ENCODE results near the gene DNAJB12. TPM values are rescaled to one million over a fixed set of nuclear protein-coding genes. Genes with fewer than 3 reads are reported as not detected.

Gene DNAJB12
- total RNA-seq, 1 experiment from 2014 or later = 68.1 TPM

- no peaks in the 10 kb centered on the region for H3K27me3 Mint-ChIP-seq (ENCODE audit: insufficient read depth, unreplicated experiment)
- DNase-seq (ENCODE audit: unreplicated experiment) = no peak
- peak overlapping the region; percentile 65 for H3K4me3 Mint-ChIP-seq (ENCODE audit: unreplicated experiment)
- intact Hi-C loops (cut with micrococcal nuclease) = loop anchor here (2.0 kb wide), 2 partner anchors 25 to 77 kb away; no protein-coding TSS in a partner anchor
- ChIA-PET CTCF (interaction anchor here (0.5 to 7.6 kb wide), 16 partner anchors 8 to 183 kb away, joined by 3 to 46 read pairs (median 3); partner anchors contain the start of gene DDIT4), POLR2A (interaction anchor here (0.6 to 14.5 kb wide), 23 partner anchors 8 to 591 kb away, joined by 3 to 383 read pairs (median 7); partner anchors contain the start of genes ANAPC16, ASCC1 and DDIT4)
- TSS peak; percentile 81 for BruUV-seq (replicated peaks)
- no peak for TF ChIP-seq CTCF (IDR thresholded peaks at IDR 0.05; ENCODE audit: unreplicated experiment)
- H3K4me1 Mint-ChIP-seq (ENCODE audit: insufficient read depth, unreplicated experiment) = peaks cover 31% of the 10 kb centered on the region
- peak overlapping the region; percentile 95 for H3K27ac Mint-ChIP-seq (ENCODE audit: low read depth, unreplicated experiment)
- H3K36me3 Mint-ChIP-seq (ENCODE audit: insufficient read depth, unreplicated experiment) = peaks cover 13% of the 10 kb centered on the region
- no peaks in the 10 kb centered on the region for H3K9me3 Mint-ChIP-seq (ENCODE audit: unreplicated experiment)
Measured at GRCh38 chr10:72321248-72322029, 33.3 kb downstream of the DNAJB12 start.

- Mint-ChIP-seq H3K27ac (ENCODE audit: low read depth, unreplicated experiment) (peak overlapping the region; percentile 95), H3K4me1 (ENCODE audit: insufficient read depth, unreplicated experiment) (peaks cover 37% of the 10 kb centered on the region), H3K9me3 (ENCODE audit: unreplicated experiment) (no peaks in the 10 kb centered on the region), H3K27me3 (ENCODE audit: insufficient read depth, unreplicated experiment) (no peaks in the 10 kb centered on the region), H3K4me3 (ENCODE audit: unreplicated experiment) (peak overlapping the region; percentile 65), H3K36me3 (ENCODE audit: insufficient read depth, unreplicated experiment) (peaks cover 13% of the 10 kb centered on the region)
- no peak for TF ChIP-seq CTCF (IDR thresholded peaks at IDR 0.05; ENCODE audit: unreplicated experiment)
- intact Hi-C loops (cut with micrococcal nuclease) = loop anchor here (1.0 to 2.0 kb wide), 4 partner anchors 15 to 76 kb away; partner anchors contain the start of gene DDIT4
- ChIA-PET CTCF (interaction anchor here (0.5 to 7.6 kb wide), 13 partner anchors 13 to 462 kb away, joined by 3 to 46 read pairs (median 3); partner anchors contain the start of gene DDIT4), POLR2A (interaction anchor here (0.6 to 14.5 kb wide), 24 partner anchors 12 to 804 kb away, joined by 3 to 383 read pairs (median 6); partner anchors contain the start of genes ANAPC16, ASCC1 and DDIT4)
- BruUV-seq (replicated peaks) = no TSS peak
- peak; percentile 100 for DNase-seq (ENCODE audit: unreplicated experiment)
Measured at GRCh38 chr10:72320676-72321247, 34.0 kb downstream of the DNAJB12 start.

GRCh38 chr10:72319416-72320254, 35.1 kb downstream of the DNAJB12 start:
- Mint-ChIP-seq H3K36me3 (ENCODE audit: insufficient read depth, unreplicated experiment) (peaks cover 7% of the 10 kb centered on the region), H3K4me3 (ENCODE audit: unreplicated experiment) (peak overlapping the region; percentile 56)

More at GRCh38 chr10:72319416-72320254, 35.1 kb downstream of the DNAJB12 start:
- POLR2A ChIA-PET = interaction anchor here (0.6 to 14.5 kb wide), 23 partner anchors 11 to 595 kb away, joined by 3 to 383 read pairs (median 11); partner anchors contain the start of genes ANAPC16, ASCC1 and DDIT4
- DNase-seq (ENCODE audit: unreplicated experiment) = peak; percentile 96
- H3K9me3 Mint-ChIP-seq (ENCODE audit: unreplicated experiment) = no peaks in the 10 kb centered on the region
- H3K4me1 Mint-ChIP-seq (ENCODE audit: insufficient read depth, unreplicated experiment) = peaks cover 47% of the 10 kb centered on the region
- peak overlapping the region; percentile 95 for H3K27ac Mint-ChIP-seq (ENCODE audit: low read depth, unreplicated experiment)
- TF ChIP-seq CTCF (IDR thresholded peaks at IDR 0.05; ENCODE audit: unreplicated experiment) = no peak
- H3K27me3 Mint-ChIP-seq (ENCODE audit: insufficient read depth, unreplicated experiment) = no peaks in the 10 kb centered on the region
- CTCF ChIA-PET = interaction anchor here (0.7 to 7.6 kb wide), 9 partner anchors 15 to 146 kb away, joined by 3 to 46 read pairs (median 5); partner anchors contain the start of gene DDIT4
- BruUV-seq (replicated peaks) = no TSS peak
- intact Hi-C loops (cut with micrococcal nuclease) = loop anchor here (1.0 to 2.0 kb wide), 4 partner anchors 16 to 75 kb away; partner anchors contain the start of gene DDIT4

All from MCF 10A (cell line).